ENCODE measurements around the gene OTUD5. TPM values are rescaled to one million over a fixed set of nuclear protein-coding genes. Genes with fewer than 3 reads are reported as not detected.

Gene OTUD5
- total RNA-seq, 1 experiment from 2014 or later = 41.4 TPM

DNA sequence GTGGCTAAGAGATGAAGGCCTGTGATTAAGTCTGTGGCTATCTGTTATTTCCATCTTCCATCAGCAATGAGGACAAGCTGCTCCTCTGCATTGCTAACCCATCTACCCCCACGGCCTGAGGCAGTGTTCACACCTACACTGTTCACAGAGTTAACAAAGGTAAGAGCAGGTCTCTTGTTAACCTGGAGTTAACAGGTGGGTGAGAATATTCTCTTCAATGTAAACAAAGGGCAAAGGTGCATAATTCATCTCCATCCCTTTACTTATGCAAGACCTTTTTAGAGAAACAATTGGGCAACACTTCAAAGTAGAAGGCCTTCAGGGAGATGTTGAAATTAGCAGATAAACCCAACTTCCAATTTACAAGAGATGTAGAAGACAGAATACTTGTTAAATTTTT is 48.8 kb downstream of the OTUD5 start:
- no TSS peak for BruUV-seq (replicated peaks)

DNA sequence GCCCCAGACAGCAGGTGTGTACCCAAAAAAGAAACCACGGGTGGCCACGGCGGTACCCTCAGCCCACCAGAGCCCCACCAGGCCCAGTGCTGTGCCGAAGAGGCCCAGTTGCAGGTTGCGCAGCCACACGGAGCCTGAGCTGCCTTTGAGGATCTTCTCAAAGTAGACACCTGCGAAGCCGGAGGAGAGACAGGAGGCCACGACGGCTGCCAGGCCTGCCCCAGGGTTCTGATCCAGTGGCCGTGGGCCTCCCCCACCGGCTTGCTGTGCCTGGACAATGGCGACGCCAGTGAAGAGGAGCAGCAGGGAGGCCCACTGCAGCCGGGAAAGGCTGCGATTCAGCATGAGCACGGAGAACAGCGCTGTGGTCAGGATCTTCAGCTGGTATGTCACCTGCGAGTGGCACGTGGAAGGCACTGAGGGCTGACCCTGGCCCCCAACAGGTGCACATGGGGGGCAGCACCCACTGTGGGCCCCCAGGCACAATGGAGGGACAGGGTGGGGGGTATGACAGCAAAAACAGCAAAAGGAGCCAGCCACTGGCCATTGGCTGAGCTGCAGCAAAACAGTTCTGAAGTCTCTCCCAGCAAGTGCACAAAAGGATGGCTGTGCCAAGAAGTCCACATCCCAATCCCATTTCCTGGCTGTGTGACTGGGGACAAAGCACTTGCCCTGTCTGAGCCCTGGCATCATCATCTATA is 52.2 kb downstream of the OTUD5 start:
- no peaks in the 10 kb centered on the region for H3K27me3 ChIP-seq (ENCODE audit: low read length)
- H3K79me2 ChIP-seq (ENCODE audit: low read length) = peaks cover 29% of the 10 kb centered on the region
- no peak for TF ChIP-seq EZH2 (IDR thresholded peaks at IDR 0.05; ENCODE audit: low read length, unreplicated experiment)
- no peak for TF ChIP-seq EZH2phosphoT487 (IDR thresholded peaks at IDR 0.05; ENCODE audit: borderline replicate concordance, low read length)
- TF ChIP-seq, protein P1, sequence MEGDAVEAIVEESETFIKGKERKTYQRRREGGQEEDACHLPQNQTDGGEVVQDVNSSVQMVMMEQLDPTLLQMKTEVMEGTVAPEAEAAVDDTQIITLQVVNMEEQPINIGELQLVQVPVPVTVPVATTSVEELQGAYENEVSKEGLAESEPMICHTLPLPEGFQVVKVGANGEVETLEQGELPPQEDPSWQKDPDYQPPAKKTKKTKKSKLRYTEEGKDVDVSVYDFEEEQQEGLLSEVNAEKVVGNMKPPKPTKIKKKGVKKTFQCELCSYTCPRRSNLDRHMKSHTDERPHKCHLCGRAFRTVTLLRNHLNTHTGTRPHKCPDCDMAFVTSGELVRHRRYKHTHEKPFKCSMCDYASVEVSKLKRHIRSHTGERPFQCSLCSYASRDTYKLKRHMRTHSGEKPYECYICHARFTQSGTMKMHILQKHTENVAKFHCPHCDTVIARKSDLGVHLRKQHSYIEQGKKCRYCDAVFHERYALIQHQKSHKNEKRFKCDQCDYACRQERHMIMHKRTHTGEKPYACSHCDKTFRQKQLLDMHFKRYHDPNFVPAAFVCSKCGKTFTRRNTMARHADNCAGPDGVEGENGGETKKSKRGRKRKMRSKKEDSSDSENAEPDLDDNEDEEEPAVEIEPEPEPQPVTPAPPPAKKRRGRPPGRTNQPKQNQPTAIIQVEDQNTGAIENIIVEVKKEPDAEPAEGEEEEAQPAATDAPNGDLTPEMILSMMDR (conservative IDR thresholded peaks at IDR 0.05; ENCODE audit: low read depth, low read length) = no peak
- DNase-seq (no peak), ATAC-seq (no peak)
- no peak overlapping the region for H3K4me2 ChIP-seq (ENCODE audit: low read length)
- H2AFZ ChIP-seq (ENCODE audit: low read length) = no peak overlapping the region
- no peaks in the 10 kb centered on the region for H4K20me1 ChIP-seq (ENCODE audit: low read length)
- no peak overlapping the region for H3K27ac ChIP-seq (ENCODE audit: low read length)
- ChIA-PET POLR2A (ENCODE audit: unreplicated experiment) (interaction anchor here (0.5 kb wide), 1 partner anchor 1065 kb away, joined by 4 read pairs; no protein-coding TSS in a partner anchor), CTCF (no interaction called here)
- peaks cover 3% of the 10 kb centered on the region; the same call in 1 of the 2 replicates for H3K4me1 ChIP-seq (ENCODE audit: insufficient read depth, low read length)
- peaks cover 6% of the 10 kb centered on the region for H3K36me3 ChIP-seq (ENCODE audit: low read depth, low read length)
- no TSS peak for BruUV-seq (replicated peaks)
- no peaks in the 10 kb centered on the region for H3K9me2 ChIP-seq (replicated peaks; ENCODE audit: low read length)
- intact Hi-C loops (cut with micrococcal nuclease) = no loop called here
- no peak overlapping the region for H3K4me3 ChIP-seq (ENCODE audit: low read length)
- no peaks in the 10 kb centered on the region for H3F3A ChIP-seq (ENCODE audit: low read length, unreplicated experiment)
- no peak overlapping the region for H3K9ac ChIP-seq (ENCODE audit: low read length)
- H3K9me3 ChIP-seq (ENCODE audit: low read length) = no peaks in the 10 kb centered on the region

More for the DNA sequence above, 48.8 kb downstream of the OTUD5 start:
- POLR2A ChIA-PET (ENCODE audit: unreplicated experiment) = interaction anchor here (0.5 kb wide), 1 partner anchor 107 kb away, joined by 3 read pairs; no protein-coding TSS in a partner anchor
- no peak overlapping the region for H3K4me3 ChIP-seq (ENCODE audit: low read length)
- TF ChIP-seq EZH2 (IDR thresholded peaks at IDR 0.05; ENCODE audit: low read length, unreplicated experiment) = no peak
- TF ChIP-seq, protein P1 (conservative IDR thresholded peaks at IDR 0.05; ENCODE audit: low read depth, low read length) = no peak
- no peak for TF ChIP-seq EZH2phosphoT487 (IDR thresholded peaks at IDR 0.05; ENCODE audit: borderline replicate concordance, low read length)
- H4K20me1 ChIP-seq (ENCODE audit: low read length) = no peaks in the 10 kb centered on the region
- no peaks in the 10 kb centered on the region; the same call in 1 of the 2 replicates for H3K36me3 ChIP-seq (ENCODE audit: low read depth, low read length)
- no peaks in the 10 kb centered on the region for H3K9me3 ChIP-seq (ENCODE audit: low read length)
- no peak overlapping the region for H3K4me2 ChIP-seq (ENCODE audit: low read length)
- no peaks in the 10 kb centered on the region for H3K9me2 ChIP-seq (replicated peaks; ENCODE audit: low read length)
- H3K27me3 ChIP-seq (ENCODE audit: low read length) = no peaks in the 10 kb centered on the region
- H3K9ac ChIP-seq (ENCODE audit: low read length) = no peak overlapping the region
- H2AFZ ChIP-seq (ENCODE audit: low read length) = no peak overlapping the region
- no peak for DNase-seq
- intact Hi-C loops (cut with micrococcal nuclease) = no loop called here
- H3F3A ChIP-seq (ENCODE audit: low read length, unreplicated experiment) = no peaks in the 10 kb centered on the region
- H3K79me2 ChIP-seq (ENCODE audit: low read length) = peaks cover 32% of the 10 kb centered on the region
- peaks cover 16% of the 10 kb centered on the region for H3K4me1 ChIP-seq (ENCODE audit: insufficient read depth, low read length)
- CTCF ChIA-PET = no interaction called here
- ATAC-seq = no peak
- no peak overlapping the region for H3K27ac ChIP-seq (ENCODE audit: low read length)

DNA sequence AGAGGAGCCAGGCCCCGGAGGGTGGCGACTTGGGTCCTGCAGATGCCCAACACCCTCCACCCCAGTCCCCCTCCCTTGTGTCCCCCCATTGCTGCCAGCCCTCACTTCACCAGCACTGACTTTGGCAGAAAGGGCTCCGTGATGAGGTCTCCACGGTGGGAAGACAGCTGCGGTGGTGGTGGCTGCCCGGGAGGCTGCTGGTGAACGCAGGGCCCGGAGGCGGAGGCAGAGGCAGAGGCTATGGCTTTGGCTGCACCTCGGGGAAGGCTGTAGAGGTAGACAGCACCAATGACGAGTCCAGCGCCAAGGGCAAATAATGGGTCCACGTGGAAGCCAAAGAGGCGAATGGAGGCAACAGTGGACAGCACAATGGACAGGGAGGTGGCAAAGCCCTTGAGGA is 52.8 kb downstream of the OTUD5 start:
- intact Hi-C loops (cut with micrococcal nuclease) = no loop called here
- no peaks in the 10 kb centered on the region for H4K20me1 ChIP-seq (ENCODE audit: low read length)
- H3F3A ChIP-seq (ENCODE audit: low read length, unreplicated experiment) = no peaks in the 10 kb centered on the region
- no peak overlapping the region for H3K4me2 ChIP-seq (ENCODE audit: low read length)
- H3K27ac ChIP-seq (ENCODE audit: low read length) = no peak overlapping the region
- no peak overlapping the region for H3K9ac ChIP-seq (ENCODE audit: low read length)
- H3K36me3 ChIP-seq (ENCODE audit: low read depth, low read length) = peaks cover 6% of the 10 kb centered on the region
- no peak overlapping the region for H2AFZ ChIP-seq (ENCODE audit: low read length)
- DNase-seq = no peak
- ATAC-seq = no peak
- no peaks in the 10 kb centered on the region for H3K9me3 ChIP-seq (ENCODE audit: low read length)
- no TSS peak for BruUV-seq (replicated peaks)
- ChIA-PET POLR2A (ENCODE audit: unreplicated experiment) (no interaction called here), CTCF (no interaction called here)
- no peaks in the 10 kb centered on the region for H3K9me2 ChIP-seq (replicated peaks; ENCODE audit: low read length)
- peaks cover 2% of the 10 kb centered on the region for H3K4me1 ChIP-seq (ENCODE audit: insufficient read depth, low read length)
- TF ChIP-seq, protein P1 (conservative IDR thresholded peaks at IDR 0.05; ENCODE audit: low read depth, low read length) = no peak
- TF ChIP-seq EZH2phosphoT487 (IDR thresholded peaks at IDR 0.05; ENCODE audit: borderline replicate concordance, low read length) = no peak
- no peak for TF ChIP-seq EZH2 (IDR thresholded peaks at IDR 0.05; ENCODE audit: low read length, unreplicated experiment)
- no peak overlapping the region for H3K4me3 ChIP-seq (ENCODE audit: low read length)
- no peaks in the 10 kb centered on the region for H3K27me3 ChIP-seq (ENCODE audit: low read length)
- H3K79me2 ChIP-seq (ENCODE audit: low read length) = peaks cover 29% of the 10 kb centered on the region

Measured in PC-3 (cell line).